HG03139 (cell line): ENCODE results near the gene C1orf216.
"Not testable (repeated sequence)": the region's sequence is repeated elsewhere in the genome, so short reads cannot be mapped to it uniquely, and the experiment has no call there.

Experiments used
- ATAC-seq: cut with Tn5 transposase; IDR thresholded peaks from one replicate; pipeline ENCODE4 v1.9.1; 2021; ENCODE audit not compliant: unreplicated experiment

Gene C1orf216

DNA sequence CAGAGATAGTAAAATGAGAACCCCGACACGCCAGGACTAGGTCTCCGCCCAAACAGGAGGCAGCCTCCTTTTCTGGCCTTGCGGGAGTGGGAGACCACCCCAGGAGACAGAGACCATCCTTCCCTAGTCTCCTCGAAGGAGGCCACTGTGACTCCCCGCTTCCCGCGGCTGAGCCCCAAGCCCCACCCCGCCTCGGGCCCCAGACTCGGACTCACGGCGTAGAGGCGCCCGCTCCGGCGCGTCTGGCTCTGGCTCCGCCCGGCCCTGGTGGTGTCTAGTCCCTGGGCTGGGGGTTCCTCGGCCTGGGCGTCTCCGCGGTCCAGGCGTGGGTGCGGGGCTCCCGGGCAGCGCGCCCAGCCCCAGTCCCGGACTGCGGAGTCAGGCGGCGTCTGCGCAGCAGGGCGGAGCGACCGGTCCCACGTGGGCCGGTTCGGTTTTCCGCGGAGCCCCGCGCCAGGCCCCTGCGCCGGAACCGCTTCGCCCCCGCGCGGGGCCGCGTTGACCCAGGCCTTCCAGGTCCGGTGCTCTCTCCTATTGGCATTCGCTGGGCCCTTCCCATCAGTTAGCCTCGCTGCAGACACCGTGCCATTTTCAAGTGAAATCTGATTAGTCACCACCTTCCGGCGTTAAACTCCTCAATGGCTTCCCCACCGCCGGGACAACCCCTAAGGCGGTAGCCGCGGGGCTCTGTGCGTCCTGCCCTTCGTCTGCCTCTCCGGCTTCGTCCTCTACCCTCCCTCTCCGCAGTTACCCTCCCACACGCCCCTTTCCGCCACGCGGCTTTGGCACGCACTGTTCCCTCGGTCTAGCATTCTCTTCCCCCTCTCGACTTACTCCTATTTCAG lies at the start of gene C1orf216:
C1orf216 (minus strand) TSS at position 393 of the 845 bp plus-strand sequence. CDS start 2,563 bp downstream, outside the sequence.
- peak; percentile 51 for ATAC-seq

- ATAC-seq = no peak
These were observed 45.6 kb upstream of the C1orf216 start for GRCh38 chr1:35764283-35764682.

- ATAC-seq = no peak
These were observed 44.5 kb upstream of the C1orf216 start for GRCh38 chr1:35763201-35763600.

DNA sequence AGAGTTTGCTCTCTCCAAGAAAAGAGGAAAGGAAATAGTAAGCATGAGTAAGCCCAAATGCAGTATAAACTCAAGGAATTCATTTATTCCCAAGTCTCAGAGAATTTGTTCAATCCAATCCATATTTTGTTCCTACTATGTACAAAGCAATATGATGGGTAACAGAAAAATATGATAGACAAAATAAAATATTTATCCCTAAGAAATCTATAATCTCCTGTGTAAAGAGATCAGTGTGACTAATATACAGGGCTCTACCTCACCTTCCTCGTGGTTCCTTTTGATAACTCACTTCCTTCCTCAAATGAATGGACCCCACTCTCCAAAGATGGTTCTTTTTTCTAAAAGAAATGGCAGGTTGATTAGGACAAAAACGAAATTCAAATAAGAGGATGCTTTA lies 43.5 kb upstream of the C1orf216 start:
- ATAC-seq = no peak

DNA sequence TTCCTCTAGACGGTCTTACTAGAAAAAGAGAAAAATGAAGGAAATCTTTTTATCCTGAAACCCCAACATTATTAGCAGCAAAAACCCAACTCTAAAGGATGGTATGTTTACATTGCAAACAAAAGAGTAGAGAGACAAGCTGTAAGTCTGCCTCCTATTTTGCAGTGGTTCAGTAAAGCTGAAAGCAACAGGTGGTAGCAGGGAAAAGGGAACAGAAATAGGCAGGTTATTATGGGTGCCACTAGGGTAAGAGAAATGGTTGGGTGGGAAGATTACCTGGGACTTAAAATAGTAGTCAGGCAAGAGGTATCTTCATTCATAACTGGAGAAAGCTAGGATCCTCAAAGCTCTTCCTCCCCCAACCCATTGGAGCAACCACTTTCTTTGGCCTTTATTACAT lies 37.4 kb upstream of the C1orf216 start:
- no peak for ATAC-seq

DNA sequence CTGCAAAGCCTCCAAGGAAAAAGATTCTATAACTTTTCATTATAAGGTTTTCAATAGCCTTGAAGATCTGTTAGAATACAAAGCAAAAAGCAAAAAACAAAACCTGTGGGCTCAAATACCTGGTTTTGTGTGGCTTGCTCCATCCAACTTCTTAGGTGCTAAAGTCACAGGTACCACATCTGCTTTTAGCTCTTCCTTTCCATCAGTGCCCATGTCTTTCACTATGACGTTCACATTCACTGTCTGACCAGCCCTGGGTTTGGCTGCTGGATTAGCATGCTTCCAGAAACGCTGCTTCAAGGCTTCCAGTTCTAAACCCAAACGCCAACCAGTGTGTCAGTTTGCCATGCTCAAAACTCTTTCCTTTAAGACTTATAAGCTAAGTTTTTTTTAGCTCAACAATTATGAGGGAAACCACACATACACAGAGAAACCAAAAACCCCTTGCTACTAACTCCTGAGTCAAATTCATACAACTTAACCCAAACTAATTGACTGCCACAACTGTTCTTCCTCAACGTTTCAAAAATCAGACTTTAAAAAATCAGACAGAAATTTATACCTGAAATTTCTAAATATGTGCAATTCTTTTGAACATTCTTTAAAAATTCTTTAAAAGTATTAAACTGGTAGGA lies 35.1 kb upstream of the C1orf216 start:
- ATAC-seq = no peak

- no peak for ATAC-seq
These were observed 29.6 kb upstream of the C1orf216 start for GRCh38 chr1:35748326-35748725.

DNA sequence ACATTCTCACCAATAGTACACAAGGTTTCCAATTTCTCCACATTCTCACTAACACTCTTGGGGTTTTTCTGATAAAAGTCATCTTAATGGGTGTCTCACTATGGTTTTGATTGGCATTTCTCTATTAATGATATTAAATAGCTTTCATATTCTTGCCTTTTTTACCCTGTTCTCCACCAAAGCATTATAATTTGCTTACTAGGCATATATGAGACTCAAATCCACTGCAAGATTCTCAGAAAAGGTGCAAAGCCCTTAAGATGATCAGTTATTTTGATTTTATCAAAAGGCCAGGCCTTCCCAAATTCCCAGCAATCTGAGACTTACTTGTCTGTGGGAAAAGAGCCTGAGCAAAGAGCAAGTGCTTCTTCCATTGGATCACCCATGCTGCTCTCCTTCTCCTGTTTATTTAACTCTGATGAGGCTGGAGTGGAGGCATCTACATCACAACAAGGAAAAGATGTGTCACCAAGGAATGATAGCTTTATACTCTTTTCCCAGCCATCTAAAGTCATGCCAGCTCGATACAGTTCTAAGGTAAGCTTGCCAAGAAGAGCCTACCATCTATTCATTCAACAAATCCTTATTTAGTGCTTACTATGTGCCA lies 26.5 kb upstream of the C1orf216 start:
- ATAC-seq = no peak

DNA sequence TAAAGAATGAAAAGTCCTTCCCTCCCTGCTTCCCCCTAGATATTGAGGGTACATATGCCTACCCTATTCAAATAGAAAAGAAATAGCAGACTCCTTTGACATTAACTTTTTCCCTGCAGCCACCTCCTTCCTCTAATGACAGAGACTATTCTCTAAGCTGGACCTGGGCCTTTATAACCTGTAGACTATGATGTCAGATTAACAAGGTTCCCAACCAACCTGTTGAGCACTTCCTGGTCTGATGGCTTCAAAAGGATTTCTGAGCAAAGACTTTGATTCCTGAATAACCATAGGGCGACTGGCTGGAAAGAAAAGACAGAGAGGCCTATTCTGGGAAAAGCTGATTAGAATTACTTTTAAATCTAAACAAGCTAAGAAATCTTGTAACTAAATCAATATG lies 18.4 kb upstream of the C1orf216 start:
- ATAC-seq = no peak

- ATAC-seq = no peak
These were observed 8.9 kb upstream of the C1orf216 start for GRCh38 chr1:35727434-35728040.

DNA sequence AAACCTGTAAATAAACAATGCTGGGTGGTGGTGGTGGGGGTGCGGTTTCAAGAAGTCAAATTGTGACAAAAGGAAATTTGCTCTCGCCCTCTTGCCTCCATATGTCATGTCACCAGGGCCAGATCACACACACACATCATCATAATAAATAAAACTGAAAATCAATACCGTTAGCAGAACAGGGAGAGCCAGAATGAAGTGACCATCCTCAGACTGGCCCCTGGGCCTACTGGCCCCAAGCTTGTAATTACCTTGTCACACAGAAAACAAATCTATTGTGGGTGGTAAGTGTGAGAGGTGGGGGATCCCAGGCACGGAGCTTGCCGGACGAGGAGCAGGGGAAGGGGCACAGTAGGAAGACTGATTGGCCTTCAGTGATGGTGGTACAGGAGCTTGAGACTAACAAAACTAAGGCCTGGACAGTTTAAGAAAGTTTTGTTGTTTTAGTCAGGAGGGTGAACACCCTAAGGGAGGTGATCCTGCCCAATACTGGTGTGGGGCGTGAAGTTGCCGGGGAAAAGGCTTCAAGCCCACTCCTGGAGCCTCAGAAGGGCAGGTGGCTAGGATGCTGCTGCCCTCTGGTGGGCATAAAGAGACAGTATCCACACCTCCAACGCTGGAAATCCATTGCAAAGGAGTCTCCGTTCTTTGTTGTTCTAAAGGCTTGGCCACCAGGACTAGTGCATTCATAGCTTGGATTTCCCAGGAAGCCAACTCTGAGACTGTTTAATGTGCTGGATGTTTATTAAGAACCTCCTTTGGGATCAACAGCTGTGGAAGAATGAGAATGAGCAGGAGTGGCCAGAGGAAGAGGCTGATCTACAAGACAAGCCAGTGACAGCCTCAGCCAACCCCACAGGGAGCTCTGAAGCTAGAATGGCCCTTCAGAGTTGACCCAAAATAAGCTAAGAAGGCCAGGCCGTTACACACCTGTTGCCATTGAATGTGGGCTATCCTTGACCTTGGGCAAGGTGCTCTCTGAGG lies 8.1 kb upstream of the C1orf216 start:
- no peak for ATAC-seq

GRCh38 chr1:35725596-35725995 lies 6.9 kb upstream of the C1orf216 start:
- no peak for ATAC-seq

DNA sequence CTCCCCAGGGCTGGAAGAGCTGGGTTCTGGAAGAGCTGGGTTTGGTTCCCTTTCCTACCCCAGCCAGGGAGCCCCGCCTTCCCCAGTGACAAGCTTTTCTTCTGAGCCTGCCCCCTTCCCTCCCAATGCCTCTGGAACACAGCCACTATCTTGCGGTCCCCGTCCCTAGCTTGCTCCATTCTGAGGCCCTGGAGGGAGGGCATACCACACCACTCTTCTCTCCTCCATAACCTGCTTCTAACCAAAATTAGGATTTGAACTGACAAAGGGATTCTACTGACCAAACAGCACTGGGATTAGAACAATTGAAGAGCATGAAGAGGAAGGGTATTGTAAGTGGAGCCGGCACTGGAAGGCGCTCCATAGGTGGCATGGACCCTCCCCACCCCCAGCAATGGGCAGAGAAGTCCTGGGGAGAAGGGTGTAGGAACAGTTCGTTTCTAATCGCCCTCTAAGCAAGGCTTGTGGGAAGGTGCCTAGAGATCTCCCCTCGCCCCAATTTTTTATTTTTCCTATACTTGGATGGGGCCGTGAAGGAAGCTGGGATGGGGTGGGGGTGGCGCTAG lies 690 bp downstream of the C1orf216 start:
- no peak for ATAC-seq

DNA sequence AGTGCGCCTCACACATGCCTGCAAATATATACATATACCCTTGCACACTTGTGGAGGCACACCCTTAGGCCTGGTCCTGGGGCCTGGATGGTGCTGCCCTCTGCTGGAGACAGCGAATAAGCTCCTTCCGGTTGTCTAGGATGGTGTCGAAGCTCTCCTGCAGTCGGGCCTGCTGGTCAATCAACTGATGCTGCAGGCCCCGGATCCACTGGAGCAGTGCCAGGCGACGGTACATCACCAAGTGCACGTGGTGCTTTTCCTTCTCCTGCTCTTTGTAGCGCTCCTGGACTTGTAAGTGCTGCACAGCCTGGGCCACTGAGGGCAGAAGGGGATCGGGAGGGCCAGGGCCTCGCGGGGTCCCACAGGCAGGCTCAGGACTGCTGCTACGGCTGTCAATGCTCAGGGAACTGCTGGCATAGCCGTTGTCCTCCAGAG lies 3.1 kb downstream of the C1orf216 start:
- no peak for ATAC-seq

- no peak for ATAC-seq
These were observed 3.6 kb downstream of the C1orf216 start for GRCh38 chr1:35714921-35715567.

DNA sequence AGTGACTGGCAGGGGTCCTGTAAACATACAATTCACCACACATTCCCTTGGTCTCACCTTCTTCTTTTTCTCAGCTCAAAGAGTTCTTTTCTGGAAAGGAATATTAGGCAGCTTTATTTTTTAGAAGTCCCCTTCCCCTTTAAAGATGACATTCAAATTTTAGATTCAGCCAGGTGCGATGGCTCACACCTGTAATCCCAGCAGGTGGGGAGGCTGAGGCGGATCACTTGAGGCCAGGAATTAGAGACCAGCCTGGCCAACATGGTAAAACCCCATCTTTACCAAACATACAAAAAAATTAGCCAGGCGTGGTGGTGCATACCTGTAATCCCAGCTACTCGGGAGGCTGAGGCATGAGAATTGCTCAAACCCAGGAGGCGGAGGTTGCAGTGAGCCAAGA lies 7.6 kb downstream of the C1orf216 start:
- ATAC-seq = not testable (repeated sequence)

DNA sequence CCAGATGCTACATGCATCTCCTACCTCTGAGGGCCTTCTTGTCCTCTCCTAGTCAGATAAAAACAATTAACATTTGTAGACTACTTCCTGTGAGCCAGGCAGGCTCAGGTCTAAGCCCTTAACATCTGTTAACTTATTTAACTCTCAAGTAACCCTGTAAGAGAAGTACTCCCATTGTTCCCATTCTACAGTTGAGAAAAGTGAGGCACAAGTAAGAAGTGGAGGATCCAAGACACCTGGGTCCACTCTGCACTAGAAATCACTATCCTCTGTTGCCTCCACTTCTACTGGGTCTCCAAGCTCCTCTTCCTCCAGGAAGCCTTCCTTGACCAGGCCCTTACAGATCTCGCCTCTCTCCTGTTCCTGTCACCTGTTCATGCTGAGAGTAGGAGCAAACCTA lies 9.7 kb downstream of the C1orf216 start:
- ATAC-seq = no peak

DNA sequence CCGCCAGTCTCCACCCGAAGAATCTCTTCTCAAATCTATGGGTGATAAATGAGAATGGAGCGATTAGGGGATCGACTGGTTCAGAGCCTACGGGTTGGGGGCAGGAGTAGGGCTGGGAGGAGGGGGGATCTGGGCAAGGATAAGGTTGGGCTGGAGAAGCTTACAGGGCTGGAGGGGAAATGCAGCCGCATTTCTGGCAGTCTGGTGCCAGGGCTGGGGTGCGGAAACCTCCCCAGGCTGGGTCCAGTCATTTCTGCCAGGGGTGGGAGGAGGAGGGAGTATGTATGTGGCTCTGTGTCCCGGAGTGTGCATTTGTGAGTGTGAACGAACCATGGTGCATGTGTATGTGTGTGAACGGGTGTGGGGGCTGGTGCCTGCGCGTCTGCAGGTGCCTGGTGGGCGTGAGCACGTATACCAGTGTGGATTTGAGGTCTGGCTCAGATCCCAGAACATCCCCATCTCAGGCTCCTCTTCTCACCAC lies 10.2 kb downstream of the C1orf216 start:
- ATAC-seq = no peak
